Body of pancreas (tissue), 4 donors: Measurements from ENCODE around the gene INSYN2B. TPM values are rescaled to one million over a fixed set of nuclear protein-coding genes. Genes with fewer than 3 reads are reported as not detected.

Source experiments
- ATAC-seq: fragments of 150-250 bp; one replicate; pipeline ENCODE4 v1.9.1; 2016
- DNase-seq, 4 donors: peaks; one replicate each; pipeline ENCODE4 v3.0.0-alpha.2; 2019
- H3K27ac ChIP-seq, 4 donors: fragments of 200-600 bp; sonication (generic); 1 replicate in 3 of 4; 2 replicates in 1 of 4; pipeline versions ENCODE4 v1.5.1 to v1.6.1; 2016 to 2019; ENCODE audit warnings: mild to moderate bottlenecking in 1 of 4, mixed read lengths in 1 of 4, moderate library complexity in 1 of 4
- H3K27me3 ChIP-seq, 2 donors: fragments of 200-600 bp; sonication (generic); one replicate each; pipeline ENCODE4 v1.6.0; 2016; ENCODE audit warnings: mild to moderate bottlenecking in 1 of 2
- H3K36me3 ChIP-seq, 2 donors: fragments of 200-600 bp; sonication (generic); replicated peaks in 1 of 2; 2 replicates each; pipeline ENCODE4 v1.5.1; 2016; ENCODE audit warnings: low read depth in 2 of 2; ENCODE audit not compliant: insufficient read depth in 1 of 2
- H3K4me1 ChIP-seq: fragments of 200-600 bp; sonication (generic); one replicate; pipeline ENCODE4 v1.6.0; 2016
- H3K4me3 ChIP-seq, 2 donors: fragments of 200-600 bp; sonication (generic); 1 replicate in 1 of 2; 2 replicates in 1 of 2; pipeline ENCODE4 v1.5.1; 2016 to 2019
- H3K9me3 ChIP-seq, 3 donors: fragments of 200-600 bp; sonication (generic); 1 replicate in 2 of 3; 2 replicates in 1 of 3; pipeline ENCODE4 v1.5.1; 2016
- POLR2A ChIP-seq, 3 donors: fragments of 450-650 bp; IDR thresholded peaks; one replicate each; pipeline ENCODE4 v1.6.1; 2016; ENCODE audit warnings: antibody characterized with exemption in 3 of 3, mild to moderate bottlenecking in 2 of 3
- WGBS, 2 donors: methylation state at CpG; one replicate each; pipeline ENCODE4 v1.1.5; 2017; 5-methylcytosine and 5-hydroxymethylcytosine counted together
- intact Hi-C: fragments of 100-400 bp; cut with DNase I; formaldehyde crosslinking; loops from one replicate; pipeline ENCODE4 v1.15.1; 2023
- total RNA-seq, 2 donors: library from RNA; depleted of rRNA; stranded (reverse); fragments of >200 nt; gene quantifications; one replicate each; pipeline ENCODE4 v1.1.0, GENCODE V29; 2016
- TF ChIP-seq, protein P1 (sequence below), 7 experiments: fragments of 450-650 bp in 4 of 7; fragments of 200-600 bp in 3 of 7; sonication (generic) in 3 of 7; IDR thresholded peaks; one replicate each; pipeline ENCODE4 v1.5.1; 2016 to 2019; ENCODE audit warnings: antibody characterized with exemption in 7 of 7

INSYN2B gene
- total RNA-seq, 2 donors from 2014 or later, result not detected

DNA sequence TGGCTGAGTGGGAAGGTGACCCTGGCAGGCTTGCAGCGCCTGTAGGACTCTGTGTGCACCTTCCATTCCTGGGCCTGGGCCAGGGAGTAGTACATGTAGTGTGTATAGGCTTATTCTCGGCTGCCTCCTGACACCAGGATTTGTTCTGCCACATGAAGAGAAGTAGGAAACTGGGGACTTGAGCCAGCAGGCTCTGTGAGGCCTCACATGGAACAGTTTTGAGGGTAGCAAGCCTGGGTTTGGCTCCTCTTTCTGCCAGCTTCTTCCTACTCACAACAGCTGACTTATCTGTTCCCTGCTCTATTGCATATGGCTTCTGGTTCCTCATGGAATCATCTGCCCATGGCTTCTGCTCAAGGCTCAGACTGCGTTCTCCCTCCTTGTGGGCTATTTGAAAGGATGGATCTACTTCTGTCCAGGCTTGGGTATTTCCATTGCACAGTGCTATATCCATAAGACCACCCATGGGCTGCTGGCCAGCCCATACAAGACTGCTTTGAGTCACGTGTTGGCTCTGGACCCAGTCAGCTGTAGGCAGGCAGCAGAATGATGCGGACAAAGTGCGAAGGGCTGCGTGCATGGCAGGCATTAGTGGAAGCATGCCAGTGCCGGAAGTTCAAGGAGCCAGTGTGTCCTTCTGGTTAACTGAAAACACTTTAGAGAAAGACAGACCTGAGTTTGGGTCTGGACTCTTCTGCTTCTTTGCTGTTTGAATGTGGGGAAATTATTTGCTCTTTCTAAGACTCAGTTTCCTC lies 11.0 kb upstream of the INSYN2B start:
- ATAC-seq, result no peak
- no peaks in the 10 kb centered on the region for H3K27me3 ChIP-seq
- intact Hi-C loops, result no loop called here
- WGBS, 2 donors, result 81 to 84% methylated on average over 8 of the region's 8 CpGs
- no peaks in the 10 kb centered on the region for H3K9me3 ChIP-seq
- no peak overlapping the region for H3K4me3 ChIP-seq
- no peaks in the 10 kb centered on the region for H3K36me3 ChIP-seq
- DNase-seq, result no peak
- no peak overlapping the region for H3K27ac ChIP-seq
- no peaks in the 10 kb centered on the region for H3K4me1 ChIP-seq
- no peak for TF ChIP-seq POLR2A (IDR thresholded peaks at IDR 0.05)
- TF ChIP-seq, protein P1, sequence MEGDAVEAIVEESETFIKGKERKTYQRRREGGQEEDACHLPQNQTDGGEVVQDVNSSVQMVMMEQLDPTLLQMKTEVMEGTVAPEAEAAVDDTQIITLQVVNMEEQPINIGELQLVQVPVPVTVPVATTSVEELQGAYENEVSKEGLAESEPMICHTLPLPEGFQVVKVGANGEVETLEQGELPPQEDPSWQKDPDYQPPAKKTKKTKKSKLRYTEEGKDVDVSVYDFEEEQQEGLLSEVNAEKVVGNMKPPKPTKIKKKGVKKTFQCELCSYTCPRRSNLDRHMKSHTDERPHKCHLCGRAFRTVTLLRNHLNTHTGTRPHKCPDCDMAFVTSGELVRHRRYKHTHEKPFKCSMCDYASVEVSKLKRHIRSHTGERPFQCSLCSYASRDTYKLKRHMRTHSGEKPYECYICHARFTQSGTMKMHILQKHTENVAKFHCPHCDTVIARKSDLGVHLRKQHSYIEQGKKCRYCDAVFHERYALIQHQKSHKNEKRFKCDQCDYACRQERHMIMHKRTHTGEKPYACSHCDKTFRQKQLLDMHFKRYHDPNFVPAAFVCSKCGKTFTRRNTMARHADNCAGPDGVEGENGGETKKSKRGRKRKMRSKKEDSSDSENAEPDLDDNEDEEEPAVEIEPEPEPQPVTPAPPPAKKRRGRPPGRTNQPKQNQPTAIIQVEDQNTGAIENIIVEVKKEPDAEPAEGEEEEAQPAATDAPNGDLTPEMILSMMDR (IDR thresholded peaks at IDR 0.05), result no peak

DNA sequence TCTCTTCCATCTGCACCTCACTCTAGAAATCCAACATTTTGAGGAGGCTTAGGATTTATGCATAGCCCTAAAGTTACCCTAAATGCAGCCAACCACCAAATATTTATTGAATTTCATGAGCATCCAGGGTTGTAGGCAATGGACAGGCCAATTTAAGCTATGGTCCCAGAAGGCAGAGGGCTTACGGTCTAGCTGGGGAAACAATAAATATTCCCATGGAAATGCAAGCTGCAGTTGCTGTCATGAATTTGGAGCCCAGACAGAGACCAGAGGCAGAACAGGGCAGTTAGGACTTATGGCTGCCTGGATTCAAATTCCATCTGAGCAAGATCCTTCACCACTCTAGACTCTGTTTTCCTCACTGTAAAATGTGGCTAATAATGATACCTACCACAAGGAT lies 9.1 kb upstream of the INSYN2B start:
- intact Hi-C loops, result loop anchor here (10.0 kb wide), 1 partner anchor 285 kb away; no protein-coding TSS in a partner anchor
- TF ChIP-seq, protein P1 (IDR thresholded peaks at IDR 0.05), result no peak
- TF ChIP-seq POLR2A (IDR thresholded peaks at IDR 0.05), result no peak
- no peaks in the 10 kb centered on the region for H3K4me1 ChIP-seq

DNA sequence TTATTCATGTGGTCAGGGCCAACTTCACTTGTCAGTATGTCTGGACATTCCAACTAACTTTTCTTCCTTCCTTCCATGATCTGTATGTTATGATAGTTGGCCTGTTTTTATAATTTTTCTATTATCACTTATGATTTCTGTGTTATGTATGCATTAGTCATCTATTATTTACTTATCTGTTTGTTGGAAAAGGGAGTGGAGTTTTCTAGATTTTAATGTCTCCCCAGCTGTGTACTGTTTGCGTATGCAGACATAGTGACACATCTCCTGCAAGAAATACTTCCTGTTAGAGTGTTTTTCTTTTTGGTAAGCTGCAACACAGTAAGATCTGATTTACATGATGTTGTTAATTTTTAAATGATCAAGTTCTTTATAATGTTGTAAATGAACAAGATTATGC lies 8.7 kb upstream of the INSYN2B start:
- 61 to 81% methylated on average over 1 of the region's 1 CpG for WGBS, 2 donors
- DNase-seq (no peak), ATAC-seq (no peak)
- no peaks in the 10 kb centered on the region for H3K27me3 ChIP-seq
- no peaks in the 10 kb centered on the region for H3K9me3 ChIP-seq
- intact Hi-C loops, result loop anchor here (10.0 kb wide), 1 partner anchor 284 kb away; no protein-coding TSS in a partner anchor
- no peak for TF ChIP-seq POLR2A (IDR thresholded peaks at IDR 0.05)
- TF ChIP-seq, protein P1 (IDR thresholded peaks at IDR 0.05), result no peak
- H3K36me3 ChIP-seq, result no peaks in the 10 kb centered on the region
- H3K4me1 ChIP-seq, result no peaks in the 10 kb centered on the region
- no peak overlapping the region for H3K4me3 ChIP-seq
- H3K27ac ChIP-seq, result no peak overlapping the region

More for the DNA sequence above, 9.1 kb upstream of the INSYN2B start:
- H3K36me3 ChIP-seq, result no peaks in the 10 kb centered on the region
- ATAC-seq (no peak), DNase-seq (no peak)
- no peak overlapping the region for H3K27ac ChIP-seq
- H3K27me3 ChIP-seq, result no peaks in the 10 kb centered on the region
- 72 to 83% methylated on average over 1 of the region's 1 CpG for WGBS, 2 donors
- H3K9me3 ChIP-seq, result no peaks in the 10 kb centered on the region
- no peak overlapping the region for H3K4me3 ChIP-seq

DNA sequence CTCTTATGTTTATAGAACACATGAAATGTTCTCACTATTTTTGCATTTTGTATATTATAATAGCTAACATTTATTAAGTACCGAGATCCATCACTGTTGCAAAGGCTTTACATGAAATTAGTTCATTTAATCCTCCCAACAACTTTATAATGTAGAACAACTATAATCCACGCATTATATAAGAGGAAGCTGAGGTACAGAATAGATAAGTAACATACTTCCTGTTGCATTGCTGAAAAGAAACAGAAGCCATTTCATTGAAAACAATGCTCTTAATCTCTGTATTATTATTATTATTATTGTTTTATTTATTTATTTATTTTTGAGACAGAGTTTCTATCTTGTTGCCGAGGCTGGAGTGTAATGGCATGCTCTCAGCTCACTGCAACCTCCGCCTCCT lies 7.9 kb upstream of the INSYN2B start:
- no peak overlapping the region for H3K4me3 ChIP-seq
- H3K9me3 ChIP-seq, result no peaks in the 10 kb centered on the region
- no peaks in the 10 kb centered on the region for H3K36me3 ChIP-seq
- ATAC-seq, result no peak
- 75 to 80% methylated on average over 4 of the region's 4 CpGs for WGBS, 2 donors
- TF ChIP-seq, protein P1 (IDR thresholded peaks at IDR 0.05), result no peak
- TF ChIP-seq POLR2A (IDR thresholded peaks at IDR 0.05), result no peak
- H3K27ac ChIP-seq, result no peak overlapping the region
- intact Hi-C loops, result loop anchor here (10.0 kb wide), 1 partner anchor 283 kb away; no protein-coding TSS in a partner anchor
- no peaks in the 10 kb centered on the region for H3K27me3 ChIP-seq
- no peaks in the 10 kb centered on the region for H3K4me1 ChIP-seq
- no peak for DNase-seq

DNA sequence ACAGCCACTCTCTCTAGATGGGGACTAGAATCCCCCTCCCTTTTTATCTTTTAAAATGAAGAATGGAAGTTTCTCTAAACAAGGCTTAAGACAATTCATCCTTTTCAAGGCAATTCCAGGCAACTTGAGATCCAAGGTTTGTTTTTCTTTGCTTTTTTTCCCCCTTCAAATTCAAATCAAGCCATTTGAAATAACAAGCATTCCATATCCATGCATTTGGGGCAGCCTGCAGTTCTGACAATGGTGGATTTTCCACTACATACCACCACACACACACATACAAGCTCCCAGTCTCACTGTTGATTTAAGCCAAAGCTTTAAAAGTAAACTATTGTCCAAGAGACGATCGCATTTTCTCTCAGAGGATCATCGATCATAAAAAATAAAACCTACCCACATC lies 424 bp downstream of the INSYN2B start:
- no peaks in the 10 kb centered on the region for H3K36me3 ChIP-seq
- H3K27me3 ChIP-seq, result no peaks in the 10 kb centered on the region
- H3K4me1 ChIP-seq, result no peaks in the 10 kb centered on the region
- WGBS, 2 donors, result 13 to 19% methylated on average over 3 of the region's 3 CpGs
- intact Hi-C loops, result loop anchor here (10.0 kb wide), 1 partner anchor 275 kb away; no protein-coding TSS in a partner anchor
- no peak overlapping the region for H3K27ac ChIP-seq
- no peak overlapping the region for H3K4me3 ChIP-seq
- DNase-seq, result no peak
- no peaks in the 10 kb centered on the region for H3K9me3 ChIP-seq
- ATAC-seq, result no peak
- TF ChIP-seq, protein P1 (IDR thresholded peaks at IDR 0.05), result no peak
- TF ChIP-seq POLR2A (IDR thresholded peaks at IDR 0.05), result no peak
